Endothelial cell of umbilical vein (primary cell): ENCODE data around the gene SH3RF3. TPM values are rescaled to one million over a fixed set of nuclear protein-coding genes. Genes with fewer than 3 reads are reported as not detected.

Experiments used
- BruUV-seq: library from RNA; stranded (reverse); fragments of 400-500 nt; replicated peaks from 2 replicates; lab custom pipeline; 2021; lab: Mats Ljungman, UMichigan
- CTCF ChIA-PET: fragments of 300-600, 350-600 bp; sonication (Branson Sonifier 250); formaldehyde crosslinking; loops from one replicate; lab custom pipeline; 2021; ENCODE audit warnings: antibody characterized with exemption, inconsistent platforms; lab: Charles Lee
- POLR2A ChIA-PET: fragments of 300-600, 350-600 bp; sonication (Branson Sonifier 250); formaldehyde crosslinking; loops from one replicate; lab custom pipeline; 2021; ENCODE audit warnings: antibody characterized with exemption, inconsistent platforms; lab: Charles Lee
- DNase-seq: peaks from one replicate; pipeline ENCODE4 v3.0.0-alpha.2; 2011; ENCODE audit warnings: low read depth, low spot score
- FAIRE-seq: peaks from 2 replicates; lab custom pipeline; 2011; peaks lifted over from hg19 to GRCh38; lab: Jason Lieb, UNC
- H2AFZ ChIP-seq: 2 replicates; pipeline ENCODE4 v1.6.0; 2012; ENCODE audit warnings: low read depth, low read length, control low read depth, inconsistent platforms
- H3K27ac ChIP-seq: 2 replicates; pipeline ENCODE4 v1.5.1; 2011; ENCODE audit warnings: low read depth, mild to moderate bottlenecking, control low read depth, low read length, moderate library complexity; ENCODE audit not compliant: insufficient read depth
- H3K27me3 ChIP-seq, 2 experiments: 2 replicates each; pipeline versions ENCODE4 v1.6.0 to v1.6.1; 2011; ENCODE audit warnings: low read length in 2 of 2, mixed read lengths in 1 of 2; ENCODE audit not compliant: control insufficient read depth in 2 of 2, insufficient read depth in 2 of 2
- H3K36me3 ChIP-seq, 2 experiments: 2 replicates in 1 of 2; 3 replicates in 1 of 2; pipeline ENCODE4 v1.5.1; 2011; ENCODE audit warnings: low read length in 2 of 2, mild to moderate bottlenecking in 1 of 2, moderate library complexity in 1 of 2; ENCODE audit not compliant: control insufficient read depth in 2 of 2, insufficient read depth in 2 of 2; ENCODE audit errors: extremely low read depth in 1 of 2
- H3K4me1 ChIP-seq: 3 replicates; pipeline ENCODE4 v1.5.1; 2011; ENCODE audit warnings: mild to moderate bottlenecking, low read length; ENCODE audit not compliant: control insufficient read depth, insufficient read depth; ENCODE audit errors: extremely low read depth
- H3K4me2 ChIP-seq: 2 replicates; pipeline ENCODE4 v1.6.1; 2011; ENCODE audit warnings: low read length, control low read depth, mixed read lengths; ENCODE audit not compliant: insufficient read depth
- H3K4me3 ChIP-seq, 3 experiments: fragments of 200-600 bp in 1 of 3; sonication (generic), shearing (Covaris generic) in 1 of 3; replicated peaks in 1 of 3; 2 replicates each; pipeline ENCODE4 v1.5.1; 2011 to 2016; ENCODE audit warnings: control low read depth in 3 of 3, low read length in 3 of 3, mild to moderate bottlenecking in 2 of 3, inconsistent platforms in 1 of 3, low read depth in 1 of 3, moderate library complexity in 1 of 3; ENCODE audit not compliant: insufficient read depth in 1 of 3
- H3K79me2 ChIP-seq: 2 replicates; pipeline ENCODE4 v1.6.0; 2012; ENCODE audit warnings: low read length, inconsistent platforms; ENCODE audit not compliant: control insufficient read depth, insufficient read depth
- H3K9ac ChIP-seq: replicated peaks from 2 replicates; pipeline ENCODE3; 2011; ENCODE audit warnings: low read length, control low read depth; ENCODE audit not compliant: insufficient read depth; ENCODE audit errors: extremely low read depth
- H3K9me1 ChIP-seq: replicated peaks from 3 replicates; pipeline ENCODE4 v1.6.0; 2011; ENCODE audit warnings: mild to moderate bottlenecking, low read length; ENCODE audit not compliant: control insufficient read depth, insufficient read depth; ENCODE audit errors: extremely low read depth
- H3K9me3 ChIP-seq: replicated peaks from 2 replicates; pipeline ENCODE4 v1.5.1; 2012; ENCODE audit warnings: low read length, inconsistent platforms; ENCODE audit not compliant: control insufficient read depth, insufficient read depth
- H4K20me1 ChIP-seq: replicated peaks from 2 replicates; pipeline ENCODE3; 2011; ENCODE audit warnings: mild to moderate bottlenecking, low read length; ENCODE audit not compliant: control insufficient read depth, insufficient read depth; ENCODE audit errors: extremely low read depth
- EZH2 ChIP-seq: IDR thresholded peaks from 2 replicates; pipeline ENCODE4 v1.6.1; 2012; ENCODE audit warnings: borderline replicate concordance, low read depth, mild to moderate bottlenecking, moderate library complexity, low read length, inconsistent platforms; ENCODE audit not compliant: severe bottlenecking
- FOS ChIP-seq: IDR thresholded peaks from 2 replicates; pipeline ENCODE4 v1.6.1; 2011; ENCODE audit warnings: mild to moderate bottlenecking, low read length, moderate library complexity, borderline replicate concordance; ENCODE audit not compliant: insufficient read depth
- GATA2 ChIP-seq: IDR thresholded peaks from 2 replicates; pipeline ENCODE4 v1.7.0; 2011; ENCODE audit warnings: low read depth, mild to moderate bottlenecking, moderate library complexity, mixed read lengths, low read length; ENCODE audit not compliant: insufficient read length, insufficient read depth
- JUN ChIP-seq: IDR thresholded peaks from 2 replicates; pipeline ENCODE4 v1.6.1; 2011; ENCODE audit warnings: borderline replicate concordance, low read depth; ENCODE audit not compliant: insufficient read length, insufficient read depth
- MYC ChIP-seq: IDR thresholded peaks from one replicate; pipeline ENCODE4 v1.6.1; 2011; ENCODE audit warnings: mild to moderate bottlenecking, low read depth, low read length
- POLR2A ChIP-seq: IDR thresholded peaks from 2 replicates; pipeline ENCODE4 v1.6.1; 2012; ENCODE audit warnings: low read depth, mild to moderate bottlenecking, control low read depth, low read length
- POLR2AphosphoS5 ChIP-seq: IDR thresholded peaks from 2 replicates; pipeline ENCODE4 v1.6.1; 2012; ENCODE audit warnings: low read depth, mild to moderate bottlenecking, control low read depth, low read length, moderate library complexity; ENCODE audit not compliant: insufficient read depth
- dilution Hi-C: fragments of 300-500 bp; cut with MboI; formaldehyde crosslinking; loops from one replicate; pipeline ENCODE4 v1.15.0; 2019; ENCODE audit warnings: low sequenced_read_pairs; ENCODE audit not compliant: extremely low pct_ligation_motif_present
- intact Hi-C: fragments of 100-400 bp; cut with micrococcal nuclease; formaldehyde crosslinking; loops from one replicate; pipeline ENCODE4 v1.10.0; 2022
- polyA plus RNA-seq, 4 experiments: library from polyadenylated mRNA; depleted of rRNA in 3 of 4; stranded (reverse) in 3 of 4; unstranded in 1 of 4; fragments of >200 nt; gene quantifications; 2 replicates each; pipeline versions ENCODE4 v1.2.1 to v1.2.3, GENCODE V29; 2011 to 2012; ENCODE audit warnings: missing spikeins in 1 of 4
- total RNA-seq: library from RNA; stranded (reverse); gene quantifications from 2 replicates; pipeline ENCODE4 v1.2.3, GENCODE V29; 2021
- TF ChIP-seq, protein P1 (sequence below): IDR thresholded peaks from 2 replicates; pipeline ENCODE4 v1.6.1; 2011; ENCODE audit not compliant: insufficient read depth, insufficient read length
- TF ChIP-seq, protein P2 (sequence below), 2 donors: IDR thresholded peaks; 1 replicate in 1 of 2; 2 replicates in 1 of 2; pipeline ENCODE4 v1.5.1; 2011; ENCODE audit warnings: low read length in 2 of 2, mild to moderate bottlenecking in 2 of 2, moderate library complexity in 2 of 2, control low read depth in 1 of 2, inconsistent platforms in 1 of 2, low read depth in 1 of 2; ENCODE audit not compliant: insufficient read depth in 1 of 2; ENCODE audit errors: extremely low read depth in 1 of 2

Gene SH3RF3
- total and polyA plus RNA-seq, 2 donors (not counting 3 experiments of a cell fraction or from before 2014, with no cell fraction given) = 3.8 to 14.7 TPM

DNA sequence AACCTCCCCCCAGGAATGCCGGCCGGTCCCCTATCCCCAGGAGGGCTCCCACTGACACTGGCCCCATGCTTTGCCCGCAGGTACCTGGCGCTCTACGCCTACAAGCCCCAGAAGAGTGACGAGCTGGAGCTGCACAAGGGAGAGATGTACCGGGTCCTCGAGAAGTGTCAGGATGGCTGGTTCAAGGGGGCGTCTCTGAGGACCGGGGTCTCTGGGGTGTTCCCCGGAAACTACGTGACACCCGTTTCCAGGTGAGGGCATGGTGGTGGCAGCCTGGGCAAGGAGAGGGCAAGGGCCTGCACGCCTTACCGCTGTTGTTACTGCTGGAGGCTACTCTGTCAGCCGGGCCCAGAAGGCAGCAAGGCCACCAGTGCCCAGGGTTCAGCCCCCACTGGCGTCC, 303.4 kb downstream of the SH3RF3 start:
- POLR2A ChIA-PET = no interaction called here
- no peaks in the 10 kb centered on the region for H3K36me3 ChIP-seq
- no peak overlapping the region for H3K4me3 ChIP-seq
- H3K79me2 ChIP-seq = no peaks in the 10 kb centered on the region
- H3K9me1 ChIP-seq = no peaks in the 10 kb centered on the region
- H3K9ac ChIP-seq = no peak overlapping the region
- CTCF ChIA-PET = no interaction called here
- no peak overlapping the region for H2AFZ ChIP-seq
- no peak overlapping the region for H3K27ac ChIP-seq
- no peaks in the 10 kb centered on the region for H3K4me1 ChIP-seq
- DNase-seq (no peak), FAIRE-seq (no peak)
- intact Hi-C loops = no loop called here
- H3K27me3 ChIP-seq = no peaks in the 10 kb centered on the region
- TF ChIP-seq JUN = no peak
- TF ChIP-seq, protein P1, sequence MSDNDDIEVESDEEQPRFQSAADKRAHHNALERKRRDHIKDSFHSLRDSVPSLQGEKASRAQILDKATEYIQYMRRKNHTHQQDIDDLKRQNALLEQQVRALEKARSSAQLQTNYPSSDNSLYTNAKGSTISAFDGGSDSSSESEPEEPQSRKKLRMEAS = no peak
- no peak for TF ChIP-seq MYC
- no peak for TF ChIP-seq EZH2
- TF ChIP-seq GATA2 = no peak
- no peak for TF ChIP-seq FOS
- dilution Hi-C loops = no loop called here
- no peaks in the 10 kb centered on the region for H4K20me1 ChIP-seq
- no TSS peak for BruUV-seq
- no peaks in the 10 kb centered on the region for H3K9me3 ChIP-seq
- no peak overlapping the region for H3K4me2 ChIP-seq

DNA sequence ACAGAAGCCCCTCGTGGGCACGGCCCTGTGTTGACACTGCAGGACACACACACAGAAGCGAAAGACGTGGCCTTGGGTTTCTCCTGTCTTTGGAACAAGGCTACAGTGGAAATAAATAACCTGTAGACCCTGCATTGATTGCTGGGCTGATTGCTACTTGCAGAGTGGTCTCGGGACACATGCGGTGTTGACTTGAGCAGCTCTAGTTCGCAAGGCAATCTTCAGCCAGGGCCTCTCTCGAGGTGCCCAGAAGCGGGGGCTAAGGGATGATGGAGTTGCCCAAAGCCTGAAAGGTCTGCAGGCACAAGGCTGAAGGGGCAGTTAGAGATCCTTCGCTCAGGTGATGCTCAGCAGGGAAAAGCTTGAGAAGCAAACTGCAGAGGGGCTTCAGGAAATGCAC, 304.5 kb downstream of the SH3RF3 start:
- Histone ChIP-seq H3K79me2 (no peaks in the 10 kb centered on the region), H3K9ac (no peak overlapping the region), H3K36me3 (peaks cover 0 to 3% of the 10 kb centered on the region in 2 experiments), H3K9me1 (no peaks in the 10 kb centered on the region), H3K4me1 (no peaks in the 10 kb centered on the region), H3K9me3 (no peaks in the 10 kb centered on the region), H3K27me3 (no peaks in the 10 kb centered on the region), H3K27ac (no peak overlapping the region), H3K4me3 (no peak overlapping the region), H2AFZ (no peak overlapping the region), H4K20me1 (no peaks in the 10 kb centered on the region), H3K4me2 (no peak overlapping the region)
- BruUV-seq = no TSS peak
- CTCF ChIA-PET = interaction anchor here (1.5 kb wide), 1 partner anchor 16 kb away, joined by 3 read pairs; no protein-coding TSS in a partner anchor
- FAIRE-seq (no peak), DNase-seq (no peak)
- TF ChIP-seq JUN = no peak
- no peak for TF ChIP-seq MYC
- no peak for TF ChIP-seq GATA2
- TF ChIP-seq POLR2A = no peak
- TF ChIP-seq, protein P1 = no peak
- TF ChIP-seq POLR2AphosphoS5 = no peak
- TF ChIP-seq, protein P2, sequence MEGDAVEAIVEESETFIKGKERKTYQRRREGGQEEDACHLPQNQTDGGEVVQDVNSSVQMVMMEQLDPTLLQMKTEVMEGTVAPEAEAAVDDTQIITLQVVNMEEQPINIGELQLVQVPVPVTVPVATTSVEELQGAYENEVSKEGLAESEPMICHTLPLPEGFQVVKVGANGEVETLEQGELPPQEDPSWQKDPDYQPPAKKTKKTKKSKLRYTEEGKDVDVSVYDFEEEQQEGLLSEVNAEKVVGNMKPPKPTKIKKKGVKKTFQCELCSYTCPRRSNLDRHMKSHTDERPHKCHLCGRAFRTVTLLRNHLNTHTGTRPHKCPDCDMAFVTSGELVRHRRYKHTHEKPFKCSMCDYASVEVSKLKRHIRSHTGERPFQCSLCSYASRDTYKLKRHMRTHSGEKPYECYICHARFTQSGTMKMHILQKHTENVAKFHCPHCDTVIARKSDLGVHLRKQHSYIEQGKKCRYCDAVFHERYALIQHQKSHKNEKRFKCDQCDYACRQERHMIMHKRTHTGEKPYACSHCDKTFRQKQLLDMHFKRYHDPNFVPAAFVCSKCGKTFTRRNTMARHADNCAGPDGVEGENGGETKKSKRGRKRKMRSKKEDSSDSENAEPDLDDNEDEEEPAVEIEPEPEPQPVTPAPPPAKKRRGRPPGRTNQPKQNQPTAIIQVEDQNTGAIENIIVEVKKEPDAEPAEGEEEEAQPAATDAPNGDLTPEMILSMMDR (IDR thresholded peaks at IDR 0.05; ENCODE audit: extremely low read depth in 1 of 2, insufficient read depth in 1 of 2, low read depth in 1 of 2, low read length in 2 of 2) = no peak
- no peak for TF ChIP-seq FOS
- TF ChIP-seq EZH2 = no peak
- POLR2A ChIA-PET = no interaction called here
- dilution Hi-C loops = no loop called here
- intact Hi-C loops = no loop called here
